ENCODE measurements around the gene KRT71.

The KRT71 gene

DNA sequence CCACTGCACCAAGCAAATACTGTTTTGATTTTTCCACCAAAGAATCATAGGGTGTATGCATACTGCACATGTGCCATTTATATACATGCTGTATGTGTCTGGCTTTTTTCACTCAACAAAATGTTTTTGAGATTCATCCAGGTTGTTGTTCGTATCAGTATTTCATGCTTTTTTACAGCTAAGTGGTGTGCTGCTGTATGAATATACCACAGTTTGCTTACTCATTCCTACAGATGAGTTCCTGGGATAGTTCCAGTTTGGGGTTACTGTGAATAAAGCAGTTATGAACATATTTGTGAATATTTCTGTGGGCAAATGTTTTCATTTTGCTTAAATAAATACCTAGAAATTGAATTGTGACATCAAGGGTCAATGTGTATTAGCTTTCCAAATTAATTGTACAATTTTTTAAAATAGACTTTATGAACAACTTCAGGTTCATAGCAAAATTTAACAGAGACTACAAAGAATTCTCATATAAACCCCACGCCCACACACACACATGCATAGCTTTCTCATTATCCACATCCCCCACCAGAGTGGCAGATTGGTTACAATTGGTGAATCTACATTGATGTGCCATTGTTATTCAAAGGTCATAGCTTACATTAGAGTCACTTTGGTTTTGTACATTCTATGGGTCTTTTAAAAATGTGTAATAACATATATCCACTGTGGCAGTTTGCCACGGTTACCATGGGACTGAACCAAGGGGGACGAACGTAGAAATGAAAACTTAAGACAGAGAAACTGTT, 53.0 kb downstream of the KRT71 start:
- in situ Hi-C loops (cut with MboI; ENCODE audit: low sequenced_read_pairs) = no loop called here

- in situ Hi-C loops (cut with MboI; ENCODE audit: low sequenced_read_pairs) = no loop called here
These were observed 54.0 kb downstream of the KRT71 start for GRCh38 chr12:52498946-52499345.

DNA sequence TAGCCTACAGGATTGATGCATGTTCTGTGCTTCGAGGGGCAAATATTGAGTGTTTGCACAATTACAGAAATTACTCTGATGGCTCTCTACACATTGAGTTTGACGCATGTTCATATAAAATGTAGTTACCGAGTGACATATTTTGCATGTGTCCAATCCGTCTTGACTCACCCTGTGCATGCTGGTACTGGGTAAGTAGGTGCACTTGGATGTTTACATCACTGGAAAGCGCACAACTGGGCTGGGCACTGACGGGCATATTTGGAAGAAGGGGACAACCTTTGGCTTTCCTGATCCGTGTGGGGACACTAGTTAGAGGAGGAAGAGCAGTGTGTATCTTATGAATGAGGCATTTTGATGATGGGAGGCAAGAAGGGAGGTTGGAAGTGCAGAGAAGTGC, 55.0 kb downstream of the KRT71 start:
- in situ Hi-C loops (cut with MboI; ENCODE audit: low sequenced_read_pairs) = no loop called here

GRCh38 chr12:52496590-52497071, 56.3 kb downstream of the KRT71 start:
- in situ Hi-C loops (cut with MboI; ENCODE audit: low sequenced_read_pairs) = no loop called here

DNA sequence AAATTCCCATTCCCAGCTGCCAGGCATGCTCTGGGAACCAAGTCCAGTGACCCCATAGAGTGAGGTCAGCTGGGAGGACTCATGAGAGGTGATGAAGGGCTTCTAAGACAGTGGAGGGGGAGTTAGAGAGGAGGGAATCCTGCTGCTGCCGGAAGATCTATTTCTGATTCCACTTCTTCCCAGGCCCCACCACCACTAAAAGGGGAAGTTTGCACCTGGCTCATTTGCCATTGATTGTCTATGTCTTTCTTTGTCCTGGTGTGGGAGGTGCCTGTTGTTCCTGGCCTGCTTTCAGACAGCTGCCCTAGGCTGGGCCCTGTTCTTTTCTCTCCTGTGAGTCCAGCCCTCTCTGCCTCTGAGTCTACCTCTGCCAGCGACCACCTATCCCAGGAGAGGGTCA, 56.9 kb downstream of the KRT71 start:
- in situ Hi-C loops (cut with MboI; ENCODE audit: low sequenced_read_pairs) = no loop called here

GRCh38 chr12:52495389-52495788, 57.6 kb downstream of the KRT71 start:
- in situ Hi-C loops (cut with MboI; ENCODE audit: low sequenced_read_pairs) = no loop called here

DNA sequence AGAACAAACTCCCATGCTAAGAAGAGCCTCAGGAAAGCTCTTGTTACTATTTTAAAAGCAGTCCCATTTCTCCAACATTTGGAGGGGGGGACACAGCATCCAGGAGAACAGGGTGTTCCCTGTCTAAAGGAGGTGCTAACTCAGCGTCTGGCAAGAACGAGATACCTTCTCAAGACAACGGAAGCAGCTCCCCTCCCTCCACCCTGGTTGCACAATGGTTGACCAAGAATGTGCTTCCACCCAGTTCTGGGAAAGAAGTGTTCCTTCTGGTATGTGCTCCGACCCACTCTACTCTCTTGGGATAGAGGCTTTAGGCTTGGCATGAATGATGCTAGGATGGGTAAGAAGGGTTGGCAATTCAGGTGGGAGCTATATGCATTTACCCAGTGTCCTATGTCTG, 58.4 kb downstream of the KRT71 start:
- in situ Hi-C loops (cut with MboI; ENCODE audit: low sequenced_read_pairs) = no loop called here

GRCh38 chr12:52494100-52494499, 58.8 kb downstream of the KRT71 start:
- in situ Hi-C loops (cut with MboI; ENCODE audit: low sequenced_read_pairs) = no loop called here

Data from hTERT RPE-1 (cell line).